Bronchial epithelial cell (primary cell): ENCODE results near the gene GPATCH3. TPM values are rescaled to one million over a fixed set of nuclear protein-coding genes. Genes with fewer than 3 reads are reported as not detected.

Experiments
- DNase-seq: peaks from one replicate; pipeline ENCODE4 v3.0.0-alpha.2; 2010; ENCODE audit warnings: low read depth
- FAIRE-seq: peaks from 2 replicates; lab custom pipeline; 2011; peaks lifted over from hg19 to GRCh38; lab: Jason Lieb, UNC
- H3K27me3 ChIP-seq: 2 replicates; pipeline ENCODE4 v1.5.1; 2011; ENCODE audit warnings: low read length; ENCODE audit not compliant: control insufficient read depth, insufficient read depth
- H3K36me3 ChIP-seq: 2 replicates; pipeline ENCODE4 v1.5.1; 2011; ENCODE audit warnings: low read length; ENCODE audit not compliant: control insufficient read depth, insufficient read depth
- H3K4me3 ChIP-seq: 2 replicates; pipeline ENCODE4 v1.5.1; 2011; ENCODE audit warnings: mild to moderate bottlenecking, low read depth, low read length, control low read depth
- CTCF ChIP-seq: IDR thresholded peaks from 2 replicates; pipeline ENCODE4 v1.5.1; 2011; ENCODE audit warnings: mild to moderate bottlenecking, moderate library complexity, low read length, control low read depth, inconsistent platforms; ENCODE audit not compliant: insufficient read depth, severe bottlenecking
- total RNA-seq: library from RNA; depleted of rRNA; stranded (reverse); fragments of >200 nt; gene quantifications from 2 replicates; pipeline ENCODE4 v1.2.1, GENCODE V29; 2014

GPATCH3 gene
- total RNA-seq, 1 donor from 2014 or later, result 7.6 TPM

DNA sequence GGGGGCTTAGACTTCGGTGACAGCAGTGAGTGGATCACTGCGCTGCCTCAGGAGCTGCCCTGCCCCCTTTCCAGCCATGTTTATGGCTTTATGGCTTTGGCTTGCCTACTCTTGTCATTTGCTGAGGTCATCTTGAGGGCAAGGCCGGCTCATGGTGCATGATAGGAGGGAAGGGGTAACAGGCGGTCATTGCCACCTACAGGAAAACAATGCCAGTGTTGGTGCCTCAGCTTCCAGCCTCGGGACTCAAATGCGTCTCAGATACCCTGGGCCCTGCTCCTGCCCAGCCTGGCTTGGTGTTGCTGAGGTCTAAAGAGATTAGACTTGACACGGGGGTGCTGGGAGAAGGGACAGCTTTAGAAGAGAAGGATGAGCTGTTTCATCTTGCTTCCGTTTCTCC lies 45.5 kb upstream of the GPATCH3 start:
- DNase-seq (no peak), FAIRE-seq (peak; percentile 18)
- Histone ChIP-seq H3K4me3 (no peak overlapping the region), H3K36me3 (peaks cover 32% of the 10 kb centered on the region), H3K27me3 (no peaks in the 10 kb centered on the region)
- no peak for TF ChIP-seq CTCF

GRCh38 chr1:26945138-26945537 lies 44.9 kb upstream of the GPATCH3 start:
- FAIRE-seq, result peak; percentile 36
- DNase-seq, result no peak
- Histone ChIP-seq H3K4me3 (no peak overlapping the region), H3K27me3 (no peaks in the 10 kb centered on the region), H3K36me3 (peaks cover 29% of the 10 kb centered on the region)
- no peak for TF ChIP-seq CTCF

DNA sequence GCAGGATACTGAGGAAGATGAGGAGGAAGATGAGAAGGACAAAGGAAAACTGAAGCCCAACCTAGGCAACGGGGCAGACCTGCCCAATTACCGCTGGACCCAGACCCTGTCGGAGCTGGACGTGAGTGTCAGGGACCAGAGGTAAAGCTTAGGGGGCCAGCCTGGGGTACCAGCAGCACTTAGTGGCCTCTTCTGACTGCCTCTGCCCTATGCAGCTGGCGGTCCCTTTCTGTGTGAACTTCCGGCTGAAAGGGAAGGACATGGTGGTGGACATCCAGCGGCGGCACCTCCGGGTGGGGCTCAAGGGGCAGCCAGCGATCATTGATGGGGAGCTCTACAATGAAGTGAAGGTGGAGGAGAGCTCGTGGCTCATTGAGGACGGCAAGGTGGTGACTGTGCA lies 42.4 kb upstream of the GPATCH3 start:
- peaks cover 25% of the 10 kb centered on the region for H3K36me3 ChIP-seq
- no peak for FAIRE-seq
- TF ChIP-seq CTCF, result no peak
- DNase-seq, result no peak
- H3K27me3 ChIP-seq, result no peaks in the 10 kb centered on the region
- no peak overlapping the region for H3K4me3 ChIP-seq

- no peaks in the 10 kb centered on the region for H3K27me3 ChIP-seq
- H3K4me3 ChIP-seq, result no peak overlapping the region
- DNase-seq (no peak), FAIRE-seq (peak; percentile 82)
- TF ChIP-seq CTCF, result no peak
- peaks cover 25% of the 10 kb centered on the region for H3K36me3 ChIP-seq
Measured at GRCh38 chr1:26941311-26941710, 41.0 kb upstream of the GPATCH3 start.

DNA sequence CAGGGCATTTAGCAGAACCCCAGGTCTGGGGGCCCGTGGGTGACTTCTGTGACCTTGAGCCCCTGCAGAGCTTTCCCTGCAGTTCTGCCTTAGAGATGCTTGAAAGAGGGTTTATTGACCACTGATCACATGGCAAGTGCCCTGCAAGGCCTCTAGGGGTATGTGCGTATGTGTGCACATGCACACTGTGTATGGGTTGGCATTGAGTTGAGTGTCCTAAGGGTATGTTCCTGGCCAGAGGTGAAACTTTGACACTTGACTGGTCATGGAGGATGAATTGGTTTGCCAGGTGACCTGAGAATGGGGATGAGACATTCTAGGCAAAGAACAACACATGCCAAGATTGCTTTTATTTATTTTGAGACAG lies 38.4 kb upstream of the GPATCH3 start:
- peak; percentile 82 for FAIRE-seq
- peaks cover 16% of the 10 kb centered on the region for H3K36me3 ChIP-seq
- TF ChIP-seq CTCF, result no peak

DNA sequence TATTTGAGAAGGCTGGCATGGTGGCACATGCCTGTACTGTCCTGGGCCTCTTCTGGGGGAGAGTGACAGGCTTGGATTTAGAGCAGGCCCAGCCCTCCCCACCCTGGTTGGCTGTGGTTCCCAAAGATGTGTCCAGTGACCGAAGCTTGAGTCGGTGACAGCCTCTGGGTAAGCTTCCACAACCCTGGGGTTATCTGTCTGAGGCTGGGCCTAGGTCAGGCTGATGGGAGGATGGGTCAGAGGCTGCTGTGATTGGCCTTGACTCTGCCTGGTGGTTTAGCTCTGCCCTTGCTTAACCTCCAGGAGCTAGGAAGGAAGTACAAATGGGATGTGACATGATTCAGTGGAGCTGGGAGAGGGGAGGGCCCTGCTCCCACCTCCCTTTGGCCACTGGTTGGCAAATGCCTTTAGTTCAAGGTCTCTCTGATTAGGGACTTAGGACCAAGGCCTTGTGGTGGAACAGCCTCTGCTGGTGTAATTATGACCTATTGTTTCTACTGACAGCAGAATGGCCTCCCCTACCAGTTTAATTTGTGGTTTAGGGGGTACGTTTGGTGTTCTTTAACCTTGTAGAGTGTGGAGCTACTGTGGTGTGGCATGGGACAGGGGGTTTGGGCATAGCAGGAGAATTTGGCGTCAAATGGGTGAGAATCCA lies 37.9 kb upstream of the GPATCH3 start:
- Histone ChIP-seq H3K36me3 (peaks cover 15% of the 10 kb centered on the region), H3K4me3 (no peak overlapping the region), H3K27me3 (no peaks in the 10 kb centered on the region)
- no peak for TF ChIP-seq CTCF
- DNase-seq (no peak), FAIRE-seq (no peak)

More for the DNA sequence above, 38.4 kb upstream of the GPATCH3 start:
- no peak overlapping the region for H3K4me3 ChIP-seq
- DNase-seq, result no peak
- H3K27me3 ChIP-seq, result no peaks in the 10 kb centered on the region
